Dermis microvascular lymphatic vessel endothelial cell (primary cell): ENCODE data around the gene ARL4D. TPM values are rescaled to one million over a fixed set of nuclear protein-coding genes. Genes with fewer than 3 reads are reported as not detected.

Experiments
- DNase-seq, 2 donors: peaks; one replicate each; pipeline versions ENCODE4 v3.0.0 to v3.0.0-alpha.2; 2010; ENCODE audit warnings: low read depth in 2 of 2
- total RNA-seq: library from RNA; depleted of rRNA; stranded (reverse); fragments of >200 nt; gene quantifications from 2 replicates; pipeline ENCODE4 v1.2.1, GENCODE V29; 2014

Gene ARL4D
- total RNA-seq, 1 donor from 2014 or later: 0.77 TPM

DNA sequence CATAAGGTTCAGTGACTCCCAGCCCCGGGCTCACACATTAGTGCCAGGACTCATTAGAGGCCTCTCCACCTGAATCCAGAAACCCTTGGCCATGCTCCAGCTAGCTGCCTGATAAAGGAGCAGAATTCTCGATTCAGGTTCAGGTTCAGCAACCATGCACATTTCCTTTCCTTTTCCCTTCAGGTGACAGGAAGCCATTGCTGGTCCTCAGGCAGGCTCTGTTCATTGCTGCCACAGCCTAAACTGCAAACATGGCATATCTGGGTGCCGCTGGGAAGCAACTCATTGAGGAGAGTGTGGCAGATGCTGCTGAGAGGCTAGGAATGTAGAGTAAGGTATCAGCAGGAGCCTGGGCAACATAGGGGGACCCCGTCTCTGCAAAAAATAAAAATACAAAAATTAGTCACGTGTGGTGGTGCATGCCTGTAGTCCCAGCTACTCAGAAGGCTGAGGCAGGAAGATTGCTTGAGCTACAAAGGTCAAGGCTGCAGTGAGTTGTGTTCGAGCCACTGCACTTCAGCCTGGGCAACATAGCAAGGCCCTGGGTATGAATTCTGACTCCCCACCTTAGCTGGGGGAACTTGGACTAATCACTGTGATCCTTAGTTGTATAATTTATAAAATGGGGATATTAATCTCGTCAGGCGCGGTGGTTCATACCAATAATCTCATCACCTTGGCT is 28.7 kb downstream of the ARL4D start:
- DNase-seq: no peak

GRCh38 chr17:43428524-43428923 is 29.7 kb downstream of the ARL4D start:
- no peak for DNase-seq

- DNase-seq: no peak
These were observed 32.3 kb downstream of the ARL4D start for GRCh38 chr17:43430936-43431713.

- DNase-seq: peak in 1 of 2 donors; percentile 41
These were observed 33.1 kb downstream of the ARL4D start for GRCh38 chr17:43431714-43432523.

- no peak for DNase-seq
These were observed 36.1 kb downstream of the ARL4D start for GRCh38 chr17:43434902-43435319.

GRCh38 chr17:43437756-43438155 is 39.0 kb downstream of the ARL4D start:
- no peak for DNase-seq

DNA sequence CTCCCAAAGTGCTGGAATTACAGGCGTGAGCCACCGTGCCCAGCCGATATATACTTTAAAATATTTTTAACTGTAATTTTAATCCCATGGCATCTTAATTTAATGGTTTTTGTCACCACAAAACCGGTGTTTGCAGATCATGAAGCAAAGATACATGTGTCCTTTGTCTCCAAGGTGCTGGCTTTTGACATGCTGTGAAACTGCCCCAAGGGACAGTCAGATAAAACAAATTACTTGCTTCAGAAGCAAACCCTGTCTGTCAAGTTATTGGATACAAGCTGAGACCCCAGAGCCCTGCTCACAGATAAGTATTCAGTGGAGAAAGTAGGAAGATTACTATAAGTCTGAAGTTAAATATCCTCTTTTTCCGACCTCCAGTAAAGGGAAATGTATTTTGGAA is 39.8 kb downstream of the ARL4D start:
- DNase-seq: no peak

DNA sequence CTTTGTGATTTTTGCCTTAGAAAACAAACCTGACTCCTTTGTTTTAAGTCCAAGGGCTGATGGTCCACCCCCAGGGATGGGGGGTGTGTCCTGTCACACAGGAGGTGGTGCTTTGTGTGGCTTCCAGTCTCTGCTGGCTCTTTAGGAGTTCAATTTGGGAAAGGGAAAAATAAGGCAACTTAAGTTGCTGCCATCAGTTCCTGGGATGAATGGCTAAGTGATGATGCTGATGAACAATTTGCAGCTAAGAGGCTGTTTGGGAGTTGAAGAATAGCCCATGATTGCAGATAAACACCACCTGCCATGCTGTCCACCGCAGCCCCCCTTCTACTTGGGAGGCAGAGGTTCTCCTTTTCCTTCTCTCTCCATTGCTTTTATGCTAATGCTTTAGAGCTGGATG is 40.2 kb downstream of the ARL4D start:
- no peak for DNase-seq

- no peak for DNase-seq
These were observed 43.9 kb downstream of the ARL4D start for GRCh38 chr17:43442711-43443110.

DNA sequence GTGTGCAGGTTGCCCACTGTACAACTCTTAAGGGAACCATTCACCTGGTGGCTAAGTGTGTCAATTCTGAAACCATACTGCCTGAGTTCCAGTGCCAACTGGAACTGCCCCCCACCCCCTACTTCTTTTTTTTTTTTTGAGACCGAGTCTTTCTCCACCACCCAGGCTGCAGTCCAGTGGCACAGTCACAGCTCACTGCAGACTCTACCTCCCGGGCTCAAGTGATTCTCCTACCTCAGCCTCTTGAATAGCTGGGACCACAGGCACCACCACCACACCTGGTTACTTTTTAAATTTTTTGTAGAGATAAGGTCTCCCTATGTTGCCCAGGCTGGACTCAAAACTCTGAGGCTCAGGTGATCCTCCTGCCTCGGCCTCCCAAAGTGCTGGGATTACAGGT is 44.6 kb downstream of the ARL4D start:
- no peak for DNase-seq

- DNase-seq: no peak
These were observed 45.6 kb downstream of the ARL4D start for GRCh38 chr17:43444223-43445008.

DNA sequence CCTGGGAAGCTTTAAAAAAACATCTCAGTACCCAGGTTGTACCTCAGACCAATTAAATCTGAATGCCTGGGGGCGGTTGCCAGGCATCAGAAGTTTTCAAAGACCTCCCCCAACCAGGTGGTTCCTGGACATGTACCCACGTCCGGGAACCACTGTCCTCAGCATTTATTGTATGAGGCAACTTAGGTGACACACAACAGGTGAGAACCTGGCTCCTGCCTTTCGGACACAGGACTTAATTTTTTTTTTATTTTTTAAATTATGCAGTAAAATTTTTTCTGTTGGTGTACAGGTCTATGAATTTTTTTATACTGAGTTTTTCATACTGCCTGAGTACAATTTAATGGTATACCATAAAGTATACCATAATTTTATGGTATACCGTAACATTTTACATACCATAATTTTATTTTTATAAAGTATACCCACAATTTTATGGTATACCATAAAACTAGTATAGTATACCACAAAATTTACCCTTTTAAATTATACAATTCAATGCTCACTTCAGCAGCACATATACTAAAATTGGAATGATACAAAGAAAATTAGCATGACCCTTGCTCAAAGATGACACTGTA is 46.3 kb downstream of the ARL4D start:
- DNase-seq: no peak

GRCh38 chr17:43446773-43447172 is 48.0 kb downstream of the ARL4D start:
- no peak for DNase-seq

- DNase-seq: no peak
These were observed 50.1 kb downstream of the ARL4D start for GRCh38 chr17:43448720-43449469.

GRCh38 chr17:43449470-43450248 is 50.9 kb downstream of the ARL4D start:
- no peak for DNase-seq
